Progenitor cell of endocrine pancreas (in vitro differentiated cells): ENCODE measurements around the gene MTUS2. TPM values are rescaled to one million over a fixed set of nuclear protein-coding genes. Genes with fewer than 3 reads are reported as not detected.

Source experiments
- DNase-seq: peaks from one replicate; pipeline ENCODE4 v3.0.0; 2021; ENCODE audit warnings: low spot score; ENCODE audit not compliant: unreplicated experiment
- H3K27ac Mint-ChIP-seq: 2 replicates; pipeline ENCODE4 v1.8.0; 2021; ENCODE audit warnings: mild to moderate bottlenecking, moderate library complexity, mixed read lengths
- H3K27me3 Mint-ChIP-seq: 2 replicates; pipeline ENCODE4 v1.8.0; 2021; ENCODE audit warnings: mixed read lengths
- H3K36me3 Mint-ChIP-seq: 2 replicates; pipeline ENCODE4 v1.8.0; 2022; ENCODE audit warnings: mixed read lengths; ENCODE audit not compliant: insufficient read depth
- H3K4me1 Mint-ChIP-seq: 2 replicates; pipeline ENCODE4 v1.8.0; 2021; ENCODE audit warnings: low read depth, mixed read lengths
- H3K4me3 Mint-ChIP-seq: 2 replicates; pipeline ENCODE4 v1.8.0; 2021; ENCODE audit warnings: low read depth, mild to moderate bottlenecking, moderate library complexity, mixed read lengths
- H3K9me3 Mint-ChIP-seq: 2 replicates; pipeline ENCODE4 v1.8.0; 2021; ENCODE audit warnings: low read depth, mixed read lengths
- CTCF ChIP-seq: fragments of 200-600 bp; sonication (generic); IDR thresholded peaks from one replicate; pipeline ENCODE4 v1.5.0; 2021; ENCODE audit warnings: antibody characterized with exemption, mild to moderate bottlenecking; ENCODE audit not compliant: unreplicated experiment
- total RNA-seq: library from RNA; stranded (reverse); gene quantifications from 2 replicates; pipeline ENCODE4 v1.2.1, GENCODE V29; 2021

MTUS2 gene
- total RNA-seq, 1 donor from 2014 or later: 9.3 TPM

GRCh38 chr13:29318741-29319140 is 498.6 kb downstream of the MTUS2 start:
- peaks cover 3% of the 10 kb centered on the region for H3K9me3 Mint-ChIP-seq
- no peak overlapping the region for H3K4me3 Mint-ChIP-seq
- no peak for DNase-seq
- no peak for TF ChIP-seq CTCF
- H3K27ac Mint-ChIP-seq: no peak overlapping the region
- H3K4me1 Mint-ChIP-seq: peaks cover 7% of the 10 kb centered on the region
- H3K27me3 Mint-ChIP-seq: peaks cover 3% of the 10 kb centered on the region
- H3K36me3 Mint-ChIP-seq: no peaks in the 10 kb centered on the region

- DNase-seq: no peak
- H3K36me3 Mint-ChIP-seq: no peaks in the 10 kb centered on the region
- peaks cover 3% of the 10 kb centered on the region for H3K9me3 Mint-ChIP-seq
- H3K4me1 Mint-ChIP-seq: peaks cover 9% of the 10 kb centered on the region
- H3K27me3 Mint-ChIP-seq: peaks cover 3% of the 10 kb centered on the region
- TF ChIP-seq CTCF: no peak
- no peak overlapping the region for H3K4me3 Mint-ChIP-seq
- H3K27ac Mint-ChIP-seq: no peak overlapping the region
Measured at GRCh38 chr13:29319451-29319850, 499.3 kb downstream of the MTUS2 start.

GRCh38 chr13:29323954-29324353 is 503.8 kb downstream of the MTUS2 start:
- Mint-ChIP-seq H3K27me3 (peaks cover 3% of the 10 kb centered on the region), H3K27ac (no peak overlapping the region), H3K4me1 (peaks cover 7% of the 10 kb centered on the region), H3K4me3 (no peak overlapping the region), H3K9me3 (peaks cover 3% of the 10 kb centered on the region), H3K36me3 (peaks cover 1% of the 10 kb centered on the region)
- no peak for TF ChIP-seq CTCF
- no peak for DNase-seq

- H3K36me3 Mint-ChIP-seq: peaks cover 1% of the 10 kb centered on the region
- no peak for DNase-seq
- peaks cover 3% of the 10 kb centered on the region for H3K27me3 Mint-ChIP-seq
- TF ChIP-seq CTCF: no peak
- no peak overlapping the region for H3K27ac Mint-ChIP-seq
- no peak overlapping the region for H3K4me3 Mint-ChIP-seq
- peaks cover 3% of the 10 kb centered on the region for H3K9me3 Mint-ChIP-seq
- H3K4me1 Mint-ChIP-seq: peaks cover 4% of the 10 kb centered on the region
Measured at GRCh38 chr13:29324601-29325000, 504.5 kb downstream of the MTUS2 start.

GRCh38 chr13:29328501-29328900 is 508.4 kb downstream of the MTUS2 start:
- H3K36me3 Mint-ChIP-seq: peaks cover 4% of the 10 kb centered on the region
- H3K4me3 Mint-ChIP-seq: no peak overlapping the region
- H3K27me3 Mint-ChIP-seq: no peaks in the 10 kb centered on the region
- H3K4me1 Mint-ChIP-seq: peaks cover 4% of the 10 kb centered on the region
- no peak for DNase-seq
- peaks cover 23% of the 10 kb centered on the region for H3K9me3 Mint-ChIP-seq
- TF ChIP-seq CTCF: no peak
- H3K27ac Mint-ChIP-seq: no peak overlapping the region
